T-cell (primary cell): ENCODE results near the gene MPHOSPH9. TPM values are rescaled to one million over a fixed set of nuclear protein-coding genes. Genes with fewer than 3 reads are reported as not detected.

Experiments used
- ATAC-seq, 4 experiments: fragments of 200-7000 bp in 3 of 4; fragments of 150-1000 bp in 1 of 4; cut with Tn5 transposase; replicated peaks in 1 of 4; 1 replicate in 3 of 4; 2 replicates in 1 of 4; pipeline ENCODE4 v1.10.0; 2021; ENCODE audit warnings: moderate library complexity in 3 of 4, mild to moderate bottlenecking in 2 of 4, moderate number of reproducible peaks in 1 of 4
- CTCF ChIA-PET, 2 donors: fragments of 300-600 bp; sonication (Branson Sonifier 250); formaldehyde crosslinking; loops; one replicate each; lab custom pipeline; 2022; ENCODE audit warnings: antibody characterized with exemption in 2 of 2; lab: Charles Lee
- POLR2A ChIA-PET, 2 donors: fragments of 300-600 bp; sonication (Branson Sonifier 250); formaldehyde crosslinking; loops; one replicate each; lab custom pipeline; 2022; ENCODE audit warnings: antibody characterized with exemption in 2 of 2; lab: Charles Lee
- DNase-seq, 35 experiments: peaks; one replicate each; pipeline versions ENCODE4 v3.0.0 to v3.0.0-alpha.2; 2013 to 2023
- H3K27ac ChIP-seq: one replicate; pipeline ENCODE4 v1.5.1; 2013; ENCODE audit warnings: low read length
- H3K27me3 ChIP-seq, 2 experiments: replicated peaks in 1 of 2; 1 replicate in 1 of 2; 2 replicates in 1 of 2; pipeline versions ENCODE4 v1.6.1 to v1.7.0; 2013; ENCODE audit warnings: low read length in 1 of 2, mixed read lengths in 1 of 2; ENCODE audit not compliant: control insufficient read depth in 2 of 2, insufficient read depth in 2 of 2; ENCODE audit errors: extremely low read depth in 1 of 2
- H3K36me3 ChIP-seq, 2 donors: 1 replicate in 1 of 2; 2 replicates in 1 of 2; pipeline versions ENCODE4 v1.6.1 to v1.7.0; 2013; ENCODE audit warnings: low read length in 1 of 2; ENCODE audit not compliant: control insufficient read depth in 2 of 2, insufficient read depth in 1 of 2; ENCODE audit errors: extremely low read depth in 1 of 2
- H3K4me1 ChIP-seq, 2 experiments: 1 replicate in 1 of 2; 2 replicates in 1 of 2; pipeline versions ENCODE4 v1.6.1 to v1.7.0; 2013; ENCODE audit warnings: low read length in 2 of 2, mixed read lengths in 1 of 2; ENCODE audit not compliant: insufficient read depth in 2 of 2, control insufficient read depth in 1 of 2; ENCODE audit errors: extremely low read depth in 1 of 2
- H3K4me3 ChIP-seq, 2 donors: 1 replicate in 1 of 2; 2 replicates in 1 of 2; pipeline versions ENCODE4 v1.5.1 to v1.7.0; 2013; ENCODE audit warnings: mild to moderate bottlenecking in 2 of 2, low read length in 1 of 2, moderate library complexity in 1 of 2; ENCODE audit not compliant: control insufficient read depth in 1 of 2; ENCODE audit errors: extremely low read depth in 1 of 2
- H3K9me3 ChIP-seq: 2 replicates; pipeline ENCODE4 v1.7.0; 2013
- H3K27ac Mint-ChIP-seq, 2 donors: one replicate each; pipeline ENCODE4 v1.8.0; 2020 to 2021; ENCODE audit warnings: mild to moderate bottlenecking in 2 of 2, mixed read lengths in 2 of 2
- H3K27me3 Mint-ChIP-seq, 2 donors: one replicate each; pipeline ENCODE4 v1.8.0; 2021 to 2022; ENCODE audit warnings: mixed read lengths in 2 of 2
- H3K36me3 Mint-ChIP-seq: one replicate; pipeline ENCODE4 v1.8.0; 2021; ENCODE audit warnings: mixed read lengths
- H3K4me1 Mint-ChIP-seq, 3 donors: one replicate each; pipeline ENCODE4 v1.8.0; 2020 to 2022; ENCODE audit warnings: mixed read lengths in 3 of 3, mild to moderate bottlenecking in 1 of 3
- H3K4me3 Mint-ChIP-seq, 3 donors: one replicate each; pipeline ENCODE4 v1.8.0; 2020 to 2022; ENCODE audit warnings: mild to moderate bottlenecking in 3 of 3, mixed read lengths in 3 of 3, moderate library complexity in 3 of 3
- H3K9me3 Mint-ChIP-seq, 3 donors: one replicate each; pipeline ENCODE4 v1.8.0; 2020 to 2022; ENCODE audit warnings: mixed read lengths in 3 of 3
- WGBS: methylation state at CpG from one replicate; pipeline ENCODE4 v1.1.5; 2013; ENCODE audit warnings: missing lambda C conversion rate; ENCODE audit not compliant: insufficient coverage; 5-methylcytosine and 5-hydroxymethylcytosine counted together
- total RNA-seq, 35 experiments: library from RNA in 6 of 35; stranded (reverse) in 6 of 35; fragments of 120-200 nt in 1 of 35; gene quantifications; one replicate each; pipeline versions ENCODE4 v1.2.1 to v1.2.4 and lab custom pipeline; 2013 to 2026

The MPHOSPH9 gene
- total RNA-seq, 5 donors from 2014 or later (not counting 1 experiment from before 2014, with no cell fraction given): 48.5 to 105 (median 56.3) TPM

GRCh38 chr12:123127182-123127495 lies 105.8 kb downstream of the MPHOSPH9 start:
- POLR2A ChIA-PET: interaction anchor here in 1 of 2 donors (0.7 kb wide), 1 partner anchor 11 kb away, joined by 6 read pairs; no protein-coding TSS in a partner anchor
- H3K27me3 ChIP-seq: no peaks in the 10 kb centered on the region
- H3K27ac ChIP-seq: no peak overlapping the region
- no peak for DNase-seq
- H3K4me1 ChIP-seq: peaks cover 23 to 38% of the 10 kb centered on the region in 2 experiments
- CTCF ChIA-PET: no interaction called here
- H3K27ac Mint-ChIP-seq: no peak overlapping the region
- H3K9me3 Mint-ChIP-seq: no peaks in the 10 kb centered on the region
- ATAC-seq: no peak
- no peaks in the 10 kb centered on the region for H3K36me3 Mint-ChIP-seq
- H3K36me3 ChIP-seq: no peaks in the 10 kb centered on the region
- no peak overlapping the region for H3K4me3 ChIP-seq
- WGBS: 81% methylated on average over 6 of the region's 6 CpGs
- H3K4me1 Mint-ChIP-seq: peaks cover 38 to 48% (median 47%) of the 10 kb centered on the region in 3 donors
- no peak overlapping the region for H3K4me3 Mint-ChIP-seq
- no peaks in the 10 kb centered on the region for H3K9me3 ChIP-seq
- no peaks in the 10 kb centered on the region for H3K27me3 Mint-ChIP-seq

- no peaks in the 10 kb centered on the region for H3K9me3 ChIP-seq
- H3K27ac Mint-ChIP-seq: no peak overlapping the region
- H3K27me3 ChIP-seq: no peaks in the 10 kb centered on the region
- H3K36me3 Mint-ChIP-seq: no peaks in the 10 kb centered on the region
- H3K4me1 Mint-ChIP-seq: peaks cover 38 to 48% (median 47%) of the 10 kb centered on the region in 3 donors
- H3K36me3 ChIP-seq: no peaks in the 10 kb centered on the region
- ATAC-seq (no peak), DNase-seq (no peak)
- ChIA-PET POLR2A (no interaction called here), CTCF (no interaction called here)
- no peak overlapping the region for H3K4me3 ChIP-seq
- H3K4me3 Mint-ChIP-seq: no peak overlapping the region
- no peaks in the 10 kb centered on the region for H3K9me3 Mint-ChIP-seq
- H3K27ac ChIP-seq: no peak overlapping the region
- WGBS: 67% methylated on average over 3 of the region's 6 CpGs
- H3K27me3 Mint-ChIP-seq: no peaks in the 10 kb centered on the region
- peaks cover 28 to 38% of the 10 kb centered on the region in 2 experiments for H3K4me1 ChIP-seq
These were observed 106.4 kb downstream of the MPHOSPH9 start for GRCh38 chr12:123126294-123127181.

GRCh38 chr12:123122626-123123025 lies 110.3 kb downstream of the MPHOSPH9 start:
- no CpG with 5 or more reads among the region's 3 CpGs for WGBS
- ATAC-seq (peak in 1 of 4 experiments; percentile 14), DNase-seq (peak in 1 of 35 experiments; percentile 22)
- ChIA-PET CTCF (no interaction called here), POLR2A (interaction anchor here in 1 of 2 donors (1.4 kb wide), 1 partner anchor 17 kb away, joined by 4 read pairs; no protein-coding TSS in a partner anchor)
- H3K36me3 ChIP-seq: no peaks in the 10 kb centered on the region
- H3K9me3 Mint-ChIP-seq: no peaks in the 10 kb centered on the region
- no peaks in the 10 kb centered on the region for H3K9me3 ChIP-seq
- no peaks in the 10 kb centered on the region for H3K27me3 Mint-ChIP-seq
- H3K4me3 ChIP-seq: no peak overlapping the region
- no peaks in the 10 kb centered on the region for H3K27me3 ChIP-seq
- peak overlapping the region; percentile 95 to 98 for H3K27ac Mint-ChIP-seq
- no peaks in the 10 kb centered on the region for H3K36me3 Mint-ChIP-seq
- H3K4me1 ChIP-seq: peaks cover 41 to 52% of the 10 kb centered on the region in 2 experiments
- H3K4me3 Mint-ChIP-seq: peak overlapping the region in 2 of 3 donors; percentile 17 to 73
- H3K27ac ChIP-seq: peak overlapping the region; percentile 63
- peaks cover 55 to 62% (median 59%) of the 10 kb centered on the region in 3 donors for H3K4me1 Mint-ChIP-seq

GRCh38 chr12:123121670-123122069 lies 111.3 kb downstream of the MPHOSPH9 start:
- Histone ChIP-seq H3K4me3 (no peak overlapping the region), H3K36me3 (no peaks in the 10 kb centered on the region), H3K27ac (peak overlapping the region; percentile 63), H3K4me1 (peaks cover 41 to 62% of the 10 kb centered on the region in 2 experiments), H3K27me3 (no peaks in the 10 kb centered on the region), H3K9me3 (no peaks in the 10 kb centered on the region)
- H3K27ac Mint-ChIP-seq: peak overlapping the region; percentile 95 to 98
- ChIA-PET POLR2A (no interaction called here), CTCF (interaction anchor here in 1 of 2 donors (1.7 kb wide), 1 partner anchor 46 kb away, joined by 4 read pairs; no protein-coding TSS in a partner anchor)
- no peak for ATAC-seq
- peak overlapping the region in 1 of 3 donors; percentile 73 for H3K4me3 Mint-ChIP-seq
- H3K36me3 Mint-ChIP-seq: no peaks in the 10 kb centered on the region
- 90% methylated on average over 4 of the region's 6 CpGs for WGBS
- H3K4me1 Mint-ChIP-seq: peaks cover 59 to 68% (median 65%) of the 10 kb centered on the region in 3 donors
- no peaks in the 10 kb centered on the region for H3K9me3 Mint-ChIP-seq
- H3K27me3 Mint-ChIP-seq: no peaks in the 10 kb centered on the region
- no peak for DNase-seq

GRCh38 chr12:123120452-123121166 lies 112.3 kb downstream of the MPHOSPH9 start:
- peak overlapping the region; percentile 63 for H3K27ac ChIP-seq
- H3K4me3 Mint-ChIP-seq: peak overlapping the region; percentile 21 to 73 (median 40)
- CTCF ChIA-PET: interaction anchor here in 1 of 2 donors (1.7 kb wide), 1 partner anchor 45 kb away, joined by 4 read pairs; no protein-coding TSS in a partner anchor
- no peaks in the 10 kb centered on the region for H3K9me3 ChIP-seq
- DNase-seq (peak in 28 of 35 experiments; percentile 20 to 69 (median 38)), ATAC-seq (peak; percentile 74 to 87 (median 84))
- H3K4me1 Mint-ChIP-seq: peaks cover 67 to 73% (median 68%) of the 10 kb centered on the region in 3 donors
- peaks cover 48 to 72% of the 10 kb centered on the region in 2 experiments for H3K4me1 ChIP-seq
- H3K9me3 Mint-ChIP-seq: no peaks in the 10 kb centered on the region
- 49% methylated on average over 3 of the region's 3 CpGs for WGBS
- no peaks in the 10 kb centered on the region for H3K27me3 Mint-ChIP-seq
- H3K27me3 ChIP-seq: no peaks in the 10 kb centered on the region
- peak overlapping the region; percentile 95 to 98 for H3K27ac Mint-ChIP-seq
- H3K36me3 ChIP-seq: no peaks in the 10 kb centered on the region
- POLR2A ChIA-PET: no interaction called here
- H3K36me3 Mint-ChIP-seq: no peaks in the 10 kb centered on the region
- H3K4me3 ChIP-seq: no peak overlapping the region

GRCh38 chr12:123119808-123120207 lies 113.1 kb downstream of the MPHOSPH9 start:
- peaks cover 74 to 79% (median 76%) of the 10 kb centered on the region in 3 donors for H3K4me1 Mint-ChIP-seq

More at GRCh38 chr12:123119808-123120207, 113.1 kb downstream of the MPHOSPH9 start:
- Histone ChIP-seq H3K36me3 (no peaks in the 10 kb centered on the region), H3K9me3 (no peaks in the 10 kb centered on the region), H3K4me1 (peaks cover 55 to 80% of the 10 kb centered on the region in 2 experiments), H3K27me3 (no peaks in the 10 kb centered on the region), H3K4me3 (no peak overlapping the region), H3K27ac (peak overlapping the region; percentile 63)
- no peaks in the 10 kb centered on the region for H3K27me3 Mint-ChIP-seq
- ATAC-seq (peak; percentile 29 to 61 (median 39)), DNase-seq (peak in 21 of 35 experiments; percentile 6 to 54 (median 23))
- WGBS: 13% methylated on average over 3 of the region's 7 CpGs
- ChIA-PET CTCF (no interaction called here), POLR2A (interaction anchor here in 1 of 2 donors (0.5 to 1.0 kb wide), 2 partner anchors 13 to 33 kb away, joined by 3 to 8 read pairs; no protein-coding TSS in a partner anchor)
- peak overlapping the region; percentile 95 to 98 for H3K27ac Mint-ChIP-seq
- H3K9me3 Mint-ChIP-seq: no peaks in the 10 kb centered on the region
- no peaks in the 10 kb centered on the region for H3K36me3 Mint-ChIP-seq
- peak overlapping the region in 1 of 3 donors; percentile 73 for H3K4me3 Mint-ChIP-seq
